Head of caudate nucleus (tissue), 42 donors: ENCODE data around the gene SRRM4.

Source experiments
- DNase-seq, 42 donors: peaks; one replicate each; pipeline versions ENCODE4 v3.0.0 to v3.0.0-alpha.2; 2020 to 2021; ENCODE audit warnings: mixed read lengths in 7 of 42
- intact Hi-C: fragments of 100-400 bp; cut with DNase I; formaldehyde crosslinking; loops from one replicate; pipeline ENCODE4 v1.15.0; 2022

SRRM4 gene

DNA sequence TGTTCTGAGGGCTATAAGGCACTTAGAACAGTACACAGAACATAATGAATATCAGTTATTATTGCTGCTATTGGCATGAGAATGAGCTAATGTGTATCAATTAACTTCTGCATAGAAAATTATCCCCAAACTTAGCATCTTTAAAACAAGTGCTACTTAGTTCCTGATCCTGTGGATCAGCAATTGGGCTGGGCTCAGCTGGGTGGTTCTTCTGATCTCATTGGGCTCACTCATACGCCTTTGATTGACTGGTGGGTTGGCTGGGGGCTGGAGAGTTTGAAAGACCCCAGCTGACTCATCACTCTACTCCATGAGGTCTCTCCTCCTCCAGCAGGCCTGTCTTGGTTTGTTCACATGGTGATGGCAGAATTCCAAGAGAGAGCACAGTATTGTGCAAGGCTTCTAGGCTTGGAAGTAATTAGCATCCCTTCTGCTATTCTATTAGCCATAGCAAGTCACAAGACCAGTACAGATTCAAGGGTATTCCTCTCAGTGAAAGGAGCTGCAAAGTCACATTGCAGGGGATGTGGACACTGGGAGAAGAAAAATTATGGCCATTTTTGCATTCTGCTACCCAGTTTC is 170.2 kb downstream of the SRRM4 start:
- DNase-seq: no peak
- intact Hi-C loops: no loop called here

DNA sequence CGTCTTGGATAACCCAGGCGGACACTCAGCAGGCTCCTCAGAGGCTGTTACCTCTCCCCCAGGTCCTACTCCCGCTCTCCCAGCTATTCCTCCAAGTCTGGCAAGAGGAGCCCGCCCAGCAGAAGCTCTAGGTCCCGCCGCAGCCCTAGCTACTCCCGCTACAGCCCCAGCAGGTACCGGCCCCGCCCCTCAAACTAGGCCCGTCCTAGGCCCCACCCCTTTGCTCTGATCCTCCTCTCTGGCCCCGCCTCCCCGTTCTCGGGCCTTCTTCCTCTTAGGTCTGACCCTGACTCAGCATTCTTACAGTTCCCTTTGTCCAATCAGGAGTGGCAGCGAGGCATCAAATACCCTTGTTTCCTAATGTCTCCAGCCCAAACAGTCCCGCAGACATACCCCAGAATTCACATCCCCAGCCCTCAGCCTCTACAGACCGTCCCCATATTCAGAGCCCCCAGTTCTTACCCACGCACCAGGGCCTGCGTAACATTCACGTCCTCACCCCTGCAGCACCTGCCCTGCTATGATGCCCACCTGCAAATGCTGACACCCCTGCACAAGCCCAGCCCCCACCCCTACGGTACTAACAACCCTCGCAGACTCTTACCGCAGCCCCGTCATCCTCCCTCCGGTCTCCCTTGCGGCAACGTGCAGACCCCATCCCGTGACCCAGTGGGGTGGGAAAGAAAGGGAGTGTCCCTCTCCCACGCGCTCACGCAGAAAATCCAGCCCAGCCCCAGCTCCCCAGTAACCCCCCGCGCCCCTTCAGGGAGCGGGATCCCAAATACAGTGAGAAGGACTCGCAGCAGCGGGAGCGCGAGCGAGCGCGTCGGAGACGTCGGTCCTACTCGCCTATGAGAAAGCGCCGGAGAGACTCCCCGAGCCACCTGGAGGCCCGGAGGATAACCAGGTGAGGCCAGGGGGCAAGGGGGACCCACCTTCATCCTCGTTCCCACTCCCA is 172.4 kb downstream of the SRRM4 start:
- peak in 38 of 42 donors; percentile 10 to 80 (median 50) for DNase-seq
- intact Hi-C loops: no loop called here

DNA sequence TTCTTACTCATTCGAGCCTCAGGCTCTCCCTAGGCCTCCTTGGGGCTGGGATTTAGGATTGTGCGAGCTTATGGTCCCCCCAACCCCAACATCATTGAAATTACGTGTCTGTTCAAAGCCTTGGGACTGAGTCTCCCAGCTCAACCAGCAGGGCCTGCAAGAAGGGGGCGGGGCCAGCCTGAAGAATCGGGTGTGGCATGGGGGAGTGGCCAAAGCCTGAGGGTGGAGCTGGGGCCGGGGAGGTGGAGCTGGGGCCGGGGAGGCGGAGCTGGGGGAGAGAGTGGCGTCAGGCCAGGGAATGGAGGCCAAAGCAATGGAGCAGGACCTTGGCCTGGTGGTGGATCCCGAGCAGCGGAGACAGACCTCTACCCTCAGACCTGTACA is 173.1 kb downstream of the SRRM4 start:
- DNase-seq: peak in 1 of 42 donors; percentile 25
- intact Hi-C loops: no loop called here

DNA sequence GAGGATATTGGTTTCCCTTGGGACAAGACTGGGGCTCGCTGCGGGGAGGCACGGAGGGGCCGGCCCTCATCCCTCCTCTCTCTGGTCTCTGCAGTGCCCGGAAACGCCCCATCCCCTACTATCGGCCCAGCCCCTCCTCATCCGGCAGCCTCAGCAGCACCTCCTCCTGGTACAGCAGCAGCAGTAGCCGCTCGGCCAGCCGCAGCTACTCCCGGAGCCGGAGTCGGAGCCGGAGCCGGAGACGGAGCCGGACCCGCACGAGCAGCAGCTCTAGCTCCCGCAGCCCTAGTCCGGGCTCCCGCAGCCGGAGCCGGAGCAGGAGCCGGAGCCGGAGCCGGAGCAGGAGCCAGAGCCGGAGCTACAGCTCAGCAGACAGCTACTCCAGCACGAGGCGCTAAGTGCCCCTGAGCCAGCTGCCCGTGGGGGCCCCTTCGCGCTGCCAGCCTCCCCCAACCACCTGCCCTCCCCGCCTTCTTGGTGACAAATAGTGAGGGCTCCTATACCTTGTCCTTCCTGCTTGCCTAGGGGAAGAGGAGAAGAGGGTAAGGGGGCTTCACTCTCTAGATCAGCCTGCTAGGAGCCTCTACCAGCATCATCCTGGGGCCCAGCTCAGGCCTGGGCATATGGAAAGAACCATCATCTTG is 175.2 kb downstream of the SRRM4 start:
- no peak for DNase-seq
- intact Hi-C loops: no loop called here

DNA sequence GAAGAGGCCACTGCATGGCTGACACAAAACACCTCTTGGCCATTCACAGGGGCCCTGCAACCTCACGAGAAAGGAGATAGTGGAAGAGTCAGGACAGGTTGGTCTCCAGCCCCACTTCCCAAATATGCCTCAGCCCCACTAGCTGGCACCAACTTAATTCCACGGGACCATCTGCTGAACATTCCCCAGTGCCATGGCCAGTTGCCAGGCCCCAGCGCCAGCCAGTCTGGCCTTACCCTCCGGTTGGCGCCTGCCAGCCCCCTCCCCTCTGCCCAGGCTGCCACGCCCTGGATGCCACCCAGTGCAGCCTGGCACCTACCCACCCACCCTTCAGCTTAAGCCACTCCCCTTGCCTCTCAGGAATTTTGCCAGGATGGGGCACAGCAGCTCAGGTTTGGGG is 176.2 kb downstream of the SRRM4 start:
- intact Hi-C loops: no loop called here
- DNase-seq: no peak

DNA sequence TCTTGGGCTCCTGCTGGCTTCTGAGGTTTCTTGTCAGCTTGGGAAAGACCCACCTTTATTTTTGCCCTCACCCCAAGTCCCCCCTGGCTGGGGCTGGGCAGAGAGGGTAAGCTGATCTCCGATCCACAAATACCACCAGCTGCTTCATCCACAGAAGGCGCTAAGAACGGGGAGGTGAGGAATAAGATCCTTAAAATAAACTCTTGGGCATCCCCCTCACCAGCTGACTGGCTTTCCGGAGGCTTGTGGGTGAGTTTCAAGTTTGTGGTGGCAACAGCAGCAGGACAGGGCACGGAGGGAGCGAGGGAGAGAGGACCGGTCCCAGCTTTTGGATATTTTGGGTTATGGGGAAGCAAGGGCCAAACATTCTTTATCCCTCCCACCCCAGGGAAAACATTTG is 176.6 kb downstream of the SRRM4 start:
- intact Hi-C loops: no loop called here
- no peak for DNase-seq

DNA sequence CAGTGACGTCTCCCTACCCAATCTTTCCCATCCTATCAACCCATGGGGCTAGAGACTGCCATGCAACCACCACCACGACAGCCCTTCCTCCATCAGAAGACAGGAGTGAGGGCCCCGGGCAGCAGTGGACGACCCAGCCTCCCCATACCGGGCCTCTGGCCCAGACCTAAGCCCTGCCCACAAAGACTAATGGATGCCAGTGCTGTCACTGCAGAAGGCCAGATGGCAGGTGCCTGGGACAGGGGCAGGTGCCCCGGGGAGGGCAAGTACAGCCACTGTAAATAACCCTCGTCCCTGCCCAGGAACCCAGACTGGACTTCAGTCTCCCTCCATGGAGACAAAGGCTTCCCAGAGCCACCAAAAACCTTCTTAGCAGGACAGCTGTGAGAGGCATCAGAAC is 177.1 kb downstream of the SRRM4 start:
- intact Hi-C loops: no loop called here
- no peak for DNase-seq

DNA sequence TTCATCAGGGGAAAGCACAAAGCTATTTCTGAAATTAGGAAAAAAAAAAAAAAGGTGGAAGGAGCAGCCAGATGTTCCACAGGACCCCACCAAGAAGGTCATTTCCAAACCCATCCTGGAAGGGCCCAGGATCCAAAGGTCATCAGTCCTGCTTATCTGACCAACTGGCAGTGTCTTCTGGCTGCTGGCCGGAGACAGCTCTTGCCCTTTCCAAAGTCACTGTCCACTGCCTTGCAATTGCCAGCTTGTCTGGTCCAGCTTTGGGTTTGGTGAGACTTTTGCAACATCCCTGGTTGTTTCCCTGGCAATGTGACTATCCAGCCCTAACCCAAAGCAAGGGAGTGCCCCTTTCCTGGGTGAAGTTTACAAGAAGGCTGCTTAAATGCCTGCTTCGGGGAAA is 178.5 kb downstream of the SRRM4 start:
- intact Hi-C loops: no loop called here

DNA sequence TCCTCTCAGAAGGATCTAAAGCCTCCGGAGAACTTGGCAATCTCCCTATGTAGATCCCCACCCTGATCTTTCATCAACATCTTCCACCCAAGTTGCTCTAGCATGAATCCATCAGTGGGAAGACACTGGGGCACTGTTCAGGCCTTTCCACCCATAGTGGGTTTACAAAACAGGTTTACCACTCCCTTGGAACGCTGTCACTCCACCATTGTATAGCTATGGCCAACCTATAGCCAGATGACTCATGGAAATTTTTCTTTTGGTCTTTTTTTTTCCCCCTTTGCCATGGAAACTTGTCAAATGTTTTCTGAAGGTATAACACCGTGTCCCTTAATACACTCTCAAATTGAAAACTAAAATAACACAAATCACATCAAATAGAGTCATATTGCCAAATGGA is 186.6 kb downstream of the SRRM4 start:
- DNase-seq: no peak
- intact Hi-C loops: no loop called here

More for the DNA sequence above, 178.5 kb downstream of the SRRM4 start:
- DNase-seq: no peak

DNA sequence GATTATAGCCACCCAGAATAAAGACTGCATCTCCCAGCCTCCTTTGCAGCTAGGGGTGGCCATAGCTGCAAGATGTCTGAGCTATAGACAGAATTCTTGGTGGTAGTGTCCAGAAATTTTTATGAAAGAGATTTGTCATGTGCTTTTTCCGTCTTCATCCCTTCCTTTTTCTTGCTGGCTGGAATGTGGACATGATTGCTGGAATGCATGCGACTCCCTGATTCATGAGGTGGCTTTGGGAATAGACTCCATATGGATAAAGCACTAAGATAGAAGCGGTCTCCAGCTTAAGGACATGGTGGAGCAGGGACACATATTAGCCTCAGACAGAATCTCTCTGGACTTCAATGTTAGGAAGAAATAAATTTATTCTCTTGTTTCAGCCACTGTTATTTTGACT is 187.4 kb downstream of the SRRM4 start:
- intact Hi-C loops: no loop called here

DNA sequence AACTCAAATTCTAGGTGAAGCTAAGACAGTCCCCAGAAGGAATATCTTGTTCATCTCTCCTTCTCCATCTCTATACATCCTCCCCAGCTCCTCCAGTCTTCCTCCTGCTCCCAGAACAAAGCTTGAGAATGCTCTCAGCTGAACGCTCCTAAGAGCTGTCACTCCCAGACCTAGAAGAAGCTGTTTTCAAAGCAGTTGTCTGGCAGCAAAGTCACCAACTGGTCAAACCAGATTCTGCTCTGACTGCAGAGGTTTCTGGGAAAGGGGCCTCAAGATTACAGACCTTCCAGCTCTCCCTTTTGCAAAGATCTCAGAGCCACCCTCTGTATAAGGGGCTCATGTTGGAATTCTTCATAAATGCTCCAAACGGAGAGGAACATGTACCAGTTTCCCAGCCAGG is 187.8 kb downstream of the SRRM4 start:
- intact Hi-C loops: no loop called here
- no peak for DNase-seq

More for the DNA sequence above, 187.4 kb downstream of the SRRM4 start:
- DNase-seq: no peak

DNA sequence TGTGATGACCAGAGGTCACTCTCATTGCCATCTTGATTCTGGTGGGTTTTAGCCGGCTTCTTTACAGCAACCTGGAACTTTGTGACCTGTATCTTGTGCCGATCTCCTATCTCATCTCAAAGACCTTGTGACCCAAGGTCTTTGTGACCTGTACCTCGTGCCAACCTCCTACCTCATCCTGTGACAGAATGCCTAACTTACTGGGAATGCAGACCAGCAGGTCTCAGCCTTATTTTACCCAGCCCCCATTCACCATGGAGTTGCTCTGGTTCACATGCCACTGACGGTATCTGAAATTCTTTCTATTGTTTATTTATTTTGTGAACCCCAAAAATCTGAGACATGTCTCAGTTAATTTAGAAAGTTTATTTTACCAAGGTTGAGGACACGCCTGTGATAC is 189.9 kb downstream of the SRRM4 start:
- DNase-seq: no peak
- intact Hi-C loops: no loop called here

DNA sequence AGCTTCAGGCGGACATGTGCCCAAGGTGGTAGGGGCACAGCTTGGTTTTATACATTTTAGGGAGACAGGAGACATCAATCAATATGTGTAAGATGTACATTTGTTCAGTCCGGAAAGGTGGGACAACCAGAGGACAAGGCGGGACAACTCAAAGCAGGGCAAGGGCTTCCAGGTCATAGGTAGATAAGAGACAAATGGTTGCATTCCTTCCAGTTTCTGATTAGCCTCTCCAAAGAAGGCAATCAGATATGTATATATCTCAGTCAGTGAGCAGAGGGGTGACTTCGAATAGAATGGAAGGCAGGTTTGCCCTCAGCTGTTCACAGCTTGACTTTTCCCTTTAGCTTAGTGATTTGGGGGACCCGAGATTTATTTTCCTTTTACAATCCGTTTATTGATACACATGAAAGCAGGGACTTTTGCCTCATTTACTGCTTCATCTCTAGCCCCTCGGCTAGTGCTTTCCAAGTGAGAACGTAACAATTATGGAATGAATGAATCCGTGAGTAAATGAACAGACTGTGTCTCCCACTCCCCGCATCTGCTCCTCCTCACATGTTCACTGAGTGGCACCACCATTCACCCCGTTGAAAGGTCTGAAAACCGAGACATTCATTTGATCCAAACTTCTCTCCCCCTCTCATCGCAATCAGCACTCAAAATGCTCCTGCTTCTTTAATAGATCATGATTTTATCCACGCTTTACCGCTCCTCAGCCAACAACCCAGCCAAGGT is 190.5 kb downstream of the SRRM4 start:
- intact Hi-C loops: no loop called here
- no peak for DNase-seq

DNA sequence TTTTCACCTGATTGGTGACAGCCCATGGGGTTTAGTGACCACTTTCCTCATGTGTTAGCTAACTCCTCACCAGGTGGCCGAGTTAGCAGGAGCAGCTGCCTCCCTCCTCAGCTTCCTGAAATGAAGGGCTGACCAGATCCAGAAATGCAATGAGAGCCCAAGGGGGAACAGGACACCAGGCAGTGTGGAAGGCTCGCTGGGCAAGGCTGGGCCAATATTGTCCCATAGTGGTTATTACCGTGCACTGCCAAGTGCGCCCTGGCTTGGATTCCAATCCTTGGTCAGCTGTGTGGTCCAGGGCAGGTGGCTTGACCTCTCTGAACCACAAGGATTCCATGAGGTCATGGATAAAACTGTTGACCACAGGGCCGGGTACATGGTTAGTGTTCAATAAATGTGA is 193.7 kb downstream of the SRRM4 start:
- no peak for DNase-seq
- intact Hi-C loops: no loop called here

DNA sequence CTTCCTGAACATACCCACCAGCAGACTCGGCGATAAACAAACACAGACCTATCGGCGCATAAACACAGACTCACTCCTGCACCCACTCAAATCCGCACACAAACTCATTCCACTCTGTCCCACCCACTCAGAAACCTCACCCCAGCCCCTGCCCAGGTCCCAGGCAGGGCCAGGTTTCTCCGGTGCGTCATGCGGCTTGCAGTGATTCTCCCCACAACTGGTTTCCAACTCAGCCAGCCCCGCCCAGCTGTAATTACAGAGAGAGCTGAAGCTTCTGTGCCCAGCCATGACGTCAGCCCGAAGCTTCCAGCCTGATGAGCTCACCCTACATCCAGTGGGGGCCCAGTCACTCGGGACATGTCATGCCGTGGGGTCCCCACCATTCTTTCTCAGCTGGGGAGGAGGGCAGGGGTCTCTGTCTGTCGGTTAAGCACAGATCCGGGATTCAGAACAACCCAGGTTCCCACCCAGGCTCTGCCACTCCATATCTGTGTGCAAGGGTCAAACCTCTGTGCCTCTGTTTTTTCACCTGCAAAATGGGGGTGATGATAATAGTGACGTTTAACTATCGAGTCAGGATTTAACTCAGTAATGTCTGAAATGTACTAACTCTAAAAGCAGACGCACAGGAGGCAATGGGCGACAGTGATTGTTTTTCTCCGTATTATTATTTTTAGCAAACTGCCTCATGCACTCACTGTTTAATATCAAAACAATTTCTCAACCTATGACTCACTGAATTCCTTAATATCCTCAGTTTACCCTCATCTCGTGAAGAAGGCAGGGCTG is 195.1 kb downstream of the SRRM4 start:
- peak in 26 of 42 donors; percentile 10 to 83 (median 43) for DNase-seq
- intact Hi-C loops: no loop called here

DNA sequence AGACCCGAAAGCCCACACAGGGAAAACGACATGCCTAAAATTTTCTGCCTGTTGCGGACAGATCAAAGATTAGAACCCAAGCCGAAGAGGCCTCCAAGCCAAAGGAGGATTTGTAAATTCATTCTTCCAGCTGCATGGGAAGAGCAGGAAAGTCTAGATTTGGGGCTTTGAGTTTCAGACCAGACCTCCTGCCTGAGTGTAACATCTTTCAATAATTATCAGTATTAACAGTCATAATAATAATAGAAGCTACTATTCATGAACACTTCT is 195.7 kb downstream of the SRRM4 start:
- no peak for DNase-seq
- intact Hi-C loops: no loop called here

DNA sequence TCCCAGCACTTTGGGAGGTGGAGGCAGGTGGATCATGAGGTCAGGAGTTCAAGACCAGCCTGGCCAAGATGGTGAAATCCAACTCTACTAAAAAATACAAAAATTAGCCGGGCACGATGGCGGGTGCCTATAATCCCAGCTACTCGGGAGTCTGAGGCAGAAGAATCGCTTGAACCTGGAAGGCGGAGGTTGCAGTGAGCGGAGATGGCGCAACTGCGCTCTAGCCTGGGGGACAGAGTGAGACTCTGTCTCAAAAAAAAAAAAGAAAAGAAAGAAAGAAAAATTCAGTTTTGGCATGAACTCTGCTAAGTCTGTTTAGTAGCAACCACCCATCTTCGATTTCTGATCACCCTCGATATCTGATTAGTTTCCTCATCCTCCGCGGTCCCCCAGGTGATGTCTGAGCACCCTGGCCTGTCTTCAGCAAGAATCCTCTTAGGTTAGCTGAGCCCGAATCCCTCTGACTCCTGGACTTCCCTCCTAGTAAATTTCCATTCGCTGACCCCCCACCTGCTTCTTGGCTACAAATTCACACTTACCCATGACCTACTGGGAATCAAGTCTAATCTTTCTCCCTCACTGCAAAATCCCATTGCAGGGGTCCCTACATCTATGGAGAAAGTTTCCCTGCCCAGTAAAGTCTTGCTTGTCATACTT is 196.5 kb downstream of the SRRM4 start:
- intact Hi-C loops: no loop called here
- DNase-seq: no peak

DNA sequence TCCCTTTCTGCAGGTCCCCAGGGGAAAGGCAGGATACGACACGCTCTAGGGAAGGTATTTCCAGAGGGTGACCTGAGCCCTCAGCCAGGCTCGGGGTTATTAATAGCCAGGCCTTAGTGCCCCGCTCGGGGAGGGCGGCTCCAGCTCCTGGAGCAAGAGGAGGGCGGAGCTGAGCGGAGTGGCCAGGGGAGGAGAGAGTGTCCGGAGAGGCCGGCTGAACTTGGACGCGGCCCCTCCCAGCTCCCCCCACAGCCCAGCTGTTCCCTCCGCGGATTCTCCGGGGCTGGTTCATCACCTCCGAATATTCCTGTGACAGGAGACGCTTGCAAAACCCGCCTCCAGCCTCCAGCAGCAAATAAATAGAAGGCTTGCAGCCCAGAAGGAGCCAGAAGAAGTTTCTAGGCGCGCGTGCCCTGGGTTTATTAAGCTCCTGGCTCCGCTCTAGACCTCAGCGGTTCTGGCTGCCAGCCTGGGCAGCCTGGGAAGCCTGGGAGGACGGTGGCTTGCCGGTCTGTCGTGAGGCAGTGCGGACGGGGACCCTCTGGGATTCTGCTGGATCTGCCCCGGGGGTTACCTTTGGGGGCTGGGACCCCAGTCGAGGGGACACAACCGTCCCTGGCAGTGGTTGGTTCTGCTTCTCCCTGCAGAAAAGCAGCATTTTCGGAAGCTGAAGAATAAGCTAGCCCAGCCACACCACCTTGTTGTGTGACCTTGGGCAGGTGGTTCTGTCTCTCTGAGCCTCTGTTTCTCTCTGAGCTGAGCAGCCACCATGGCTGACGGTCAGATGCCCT is 197.4 kb downstream of the SRRM4 start, which contains the start of gene HSPB8:
TSS of gene HSPB8 (plus strand) at position 388 of the 791 bp plus-strand sequence. CDS start at position 770, 382 bp downstream.
- intact Hi-C loops: no loop called here
- peak; percentile 13 to 79 (median 56) for DNase-seq
